Skin of body (tissue), 2 donors: ENCODE results near the gene RPTOR. TPM values are rescaled to one million over a fixed set of nuclear protein-coding genes. Genes with fewer than 3 reads are reported as not detected.
"Not testable (repeated sequence)": the region's sequence is repeated elsewhere in the genome, so short reads cannot be mapped to it uniquely, and the experiment has no call there.

ENCODE experiments used
- DNase-seq: peaks from one replicate; lab custom pipeline; 2025; lab: John Stamatoyannopoulos, UW
- total RNA-seq: library from RNA; depleted of rRNA; stranded (reverse); fragments of >200 nt; gene quantifications from one replicate; pipeline ENCODE4 v1.2.3, GENCODE V29; 2014

The RPTOR gene
- total RNA-seq, 1 donor from 2014 or later: 22.0 TPM

DNA sequence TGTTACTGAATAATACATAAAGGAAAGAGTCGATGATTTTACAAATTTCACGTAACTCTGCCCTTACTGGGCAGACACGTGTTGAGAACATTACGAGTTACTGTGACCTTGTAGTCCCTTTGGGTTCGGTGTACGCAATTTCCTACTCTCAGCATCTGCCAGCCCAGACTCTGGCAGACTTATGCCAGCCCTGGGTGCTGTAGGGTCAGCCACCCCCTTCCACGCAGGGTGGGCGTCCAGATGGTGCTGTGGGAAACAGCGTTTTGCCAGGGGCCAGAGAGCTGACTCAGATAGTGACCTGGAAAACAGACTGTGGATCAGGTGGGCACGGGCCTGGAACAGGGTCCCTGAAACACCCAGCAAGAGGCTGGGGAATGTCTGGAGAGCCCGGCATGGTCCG is 148.9 kb downstream of the RPTOR start:
- DNase-seq: no peak

DNA sequence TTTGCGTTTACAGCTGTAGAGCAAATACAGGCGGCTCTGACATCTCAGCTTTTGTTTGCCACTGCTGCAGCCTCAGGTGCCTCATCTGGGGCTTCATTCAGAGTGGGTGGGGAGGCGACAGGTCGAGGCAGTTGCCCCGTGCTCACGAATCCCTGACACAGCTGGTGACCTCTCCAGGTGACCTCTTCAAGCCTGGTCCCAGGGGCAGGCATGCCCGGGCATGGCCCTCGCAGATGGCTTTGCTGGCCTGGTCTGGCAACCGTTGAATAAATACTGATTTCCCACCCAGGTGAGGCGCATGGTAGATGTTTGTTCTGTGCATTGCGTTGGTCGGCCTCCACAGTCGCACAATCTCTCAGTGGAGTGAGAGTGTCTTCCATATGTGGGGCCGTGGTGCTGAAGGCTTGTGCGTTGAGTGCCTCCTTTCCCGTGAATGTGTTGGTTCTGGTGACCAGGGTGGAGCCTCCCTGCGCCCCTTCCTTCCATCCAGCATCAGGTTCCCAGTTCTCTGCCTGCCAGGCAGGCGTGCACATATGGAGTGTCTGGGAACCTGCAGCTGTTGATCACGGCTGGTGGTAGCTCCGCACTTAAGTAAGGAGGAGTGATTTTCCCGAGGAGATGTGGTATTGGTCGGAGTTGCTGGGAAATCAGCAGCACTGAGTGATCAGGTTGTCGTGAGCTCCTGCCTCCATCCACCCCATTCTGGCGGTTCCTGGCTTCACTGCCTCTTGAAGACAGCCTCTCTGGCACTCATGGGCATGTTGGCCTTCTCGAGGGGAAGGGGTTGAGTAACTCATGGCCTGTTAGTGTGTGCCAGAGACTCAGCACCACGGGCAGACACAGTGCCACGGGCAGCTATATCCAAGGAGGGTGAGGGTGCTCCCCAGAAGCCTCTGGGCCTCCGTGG is 149.7 kb downstream of the RPTOR start:
- no peak for DNase-seq

DNA sequence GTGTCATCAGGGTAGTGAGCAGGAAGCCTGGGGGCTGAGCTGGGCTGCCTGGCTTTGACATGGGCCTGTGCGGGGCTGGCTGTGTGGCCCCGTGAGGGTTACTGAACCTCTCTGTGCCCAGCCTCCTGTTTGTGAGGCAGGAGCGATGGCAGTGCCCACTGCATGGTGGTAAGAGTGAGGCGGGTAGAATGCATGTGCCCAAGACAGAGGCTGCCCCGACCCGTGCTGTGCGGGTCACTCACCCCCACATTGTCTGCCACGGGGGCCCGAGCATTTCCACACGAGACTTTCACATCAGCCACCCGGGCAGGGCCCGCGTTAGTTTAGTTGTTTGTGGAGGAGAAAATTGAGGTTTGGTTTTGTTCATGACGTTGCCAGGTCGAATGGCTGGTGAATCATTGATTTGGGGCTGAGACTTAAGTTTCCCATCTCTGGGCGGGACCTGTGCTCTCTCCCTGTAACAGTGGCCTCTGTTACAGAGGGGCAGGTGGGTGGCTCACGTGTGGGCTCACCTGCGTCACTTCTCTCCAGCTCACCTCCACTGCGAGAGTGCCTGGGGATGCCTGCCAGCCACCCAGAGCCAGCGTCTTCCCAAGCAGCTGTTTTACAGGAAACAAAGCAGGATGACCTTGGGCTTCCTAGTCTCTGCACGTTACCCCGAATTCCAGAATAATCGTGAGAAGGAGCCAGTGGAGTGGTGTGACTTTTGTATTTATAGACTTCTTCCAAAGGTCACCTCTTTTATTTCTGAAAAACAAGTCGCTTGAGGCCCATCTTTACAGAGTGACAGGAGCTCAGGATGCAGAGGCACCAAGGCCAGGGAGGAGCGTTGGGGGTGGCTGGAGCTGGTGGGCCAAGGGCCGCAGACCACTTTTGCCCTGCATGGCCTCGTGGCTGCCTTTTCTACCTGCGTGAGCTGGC is 150.6 kb downstream of the RPTOR start:
- DNase-seq: no peak

DNA sequence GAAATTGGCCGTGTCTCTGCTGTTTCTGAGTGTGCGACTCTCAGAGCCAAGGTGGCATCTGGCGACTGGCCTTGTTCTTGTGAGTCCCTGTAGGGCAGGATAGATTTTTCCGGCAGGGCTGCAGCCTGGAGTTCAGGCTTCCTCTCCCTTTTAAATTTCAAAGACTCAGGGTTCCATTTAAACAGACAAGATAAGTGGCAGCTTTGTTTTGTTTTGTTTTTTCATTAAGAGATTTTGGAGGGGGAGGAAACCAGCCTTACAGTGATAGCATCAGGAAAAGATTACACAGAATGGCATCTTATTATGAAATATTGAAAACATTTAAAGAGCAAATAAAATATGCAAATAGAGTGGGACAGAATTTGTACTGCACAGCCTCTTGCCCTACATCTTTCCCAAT is 151.3 kb downstream of the RPTOR start:
- DNase-seq: no peak

DNA sequence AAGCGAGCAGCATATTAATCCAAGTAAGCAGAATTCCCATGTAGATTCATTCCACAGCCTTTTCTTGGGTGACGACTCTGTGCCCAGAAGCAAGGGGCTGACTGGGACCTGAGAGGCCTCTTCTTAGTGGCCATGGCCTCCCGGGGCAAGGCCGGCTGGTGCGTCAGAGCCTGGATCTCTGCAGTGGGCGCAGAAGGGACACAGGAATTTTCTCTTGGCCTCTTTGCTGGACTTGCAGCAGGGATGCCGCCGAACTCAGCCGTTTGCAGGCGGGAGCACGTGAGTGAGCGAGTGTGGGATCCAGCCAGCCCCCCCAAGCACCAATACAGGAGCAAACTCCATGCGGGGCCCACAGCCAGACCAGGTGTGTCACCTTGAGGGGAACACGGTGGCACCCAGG is 151.8 kb downstream of the RPTOR start:
- DNase-seq: no peak

DNA sequence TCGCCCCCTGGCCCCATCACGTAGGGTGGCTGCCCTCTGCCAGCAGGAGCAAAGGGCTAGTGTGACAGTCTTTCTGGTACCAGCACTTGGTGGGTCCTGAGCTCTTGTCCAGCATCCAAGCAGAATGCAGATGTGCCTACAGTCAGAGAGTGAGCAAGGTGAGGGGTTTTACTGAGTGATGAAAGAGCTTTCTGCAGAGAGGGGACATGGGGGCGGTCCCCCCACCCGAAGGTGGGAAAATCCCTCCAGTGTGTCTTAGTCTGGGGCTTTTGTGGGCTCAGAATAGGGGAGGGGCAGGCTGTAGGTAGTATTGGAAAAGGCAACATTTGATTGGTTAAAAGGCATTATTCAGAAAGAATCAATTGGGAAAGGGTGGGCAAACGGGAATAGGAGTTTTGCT is 152.3 kb downstream of the RPTOR start:
- DNase-seq: no peak

DNA sequence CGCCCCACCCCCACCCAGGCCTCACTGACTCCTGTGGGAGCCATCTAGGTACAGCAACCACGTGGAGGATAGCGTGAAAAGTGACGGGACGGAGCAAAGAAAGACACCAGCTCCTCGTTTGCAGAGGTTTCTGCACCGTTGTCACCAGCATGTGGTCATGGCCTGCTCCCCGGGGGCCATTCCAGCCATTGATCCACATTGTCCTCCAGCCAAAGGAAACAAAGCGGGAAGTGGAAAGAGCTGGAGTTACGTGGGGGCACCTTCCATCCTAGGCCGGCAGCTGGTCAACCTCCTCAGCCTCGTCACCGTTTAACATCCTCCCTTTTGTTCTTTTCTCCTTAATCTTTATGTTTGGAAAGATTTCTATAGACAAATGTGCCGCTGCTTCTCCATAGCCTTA is 153.7 kb downstream of the RPTOR start:
- DNase-seq: no peak

DNA sequence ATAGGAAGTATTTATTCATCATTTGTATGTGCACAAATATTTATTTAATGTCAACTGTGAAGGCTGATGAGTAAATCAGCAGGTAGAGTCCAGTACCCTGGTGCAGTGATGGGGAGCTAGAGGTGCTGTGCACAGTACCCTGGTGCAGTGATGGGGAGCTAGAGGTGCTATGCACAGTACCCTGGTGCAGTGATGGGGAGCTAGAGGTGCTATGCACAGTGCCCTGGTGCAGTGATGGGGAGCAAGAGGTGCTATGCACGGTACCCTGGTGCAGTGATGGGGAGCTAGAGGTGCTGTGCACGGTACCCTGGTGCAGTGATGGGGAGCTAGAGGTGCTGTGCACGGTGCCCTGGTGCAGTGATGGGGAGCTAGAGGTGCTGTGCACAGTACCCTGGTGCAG is 154.6 kb downstream of the RPTOR start:
- not testable (repeated sequence) for DNase-seq

DNA sequence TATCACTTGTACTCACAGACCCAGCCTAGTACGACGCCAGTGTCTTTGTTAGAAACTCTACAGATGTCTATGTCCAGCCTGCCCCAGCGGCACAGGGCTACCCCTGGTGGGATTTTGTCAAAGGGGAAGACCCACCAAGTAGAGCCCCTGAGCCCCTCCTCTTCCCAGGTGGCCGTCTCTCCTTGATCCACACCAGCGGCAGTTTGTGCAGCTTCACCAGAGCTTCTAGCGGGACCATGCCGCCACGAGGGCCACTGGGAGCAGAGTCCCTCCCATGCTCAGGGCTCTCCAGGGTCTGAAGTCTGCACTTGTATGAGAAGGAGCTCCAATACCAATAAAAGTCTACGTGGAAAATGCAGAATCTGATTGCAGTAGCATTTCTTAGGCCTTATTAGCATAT is 157.1 kb downstream of the RPTOR start:
- DNase-seq: no peak

DNA sequence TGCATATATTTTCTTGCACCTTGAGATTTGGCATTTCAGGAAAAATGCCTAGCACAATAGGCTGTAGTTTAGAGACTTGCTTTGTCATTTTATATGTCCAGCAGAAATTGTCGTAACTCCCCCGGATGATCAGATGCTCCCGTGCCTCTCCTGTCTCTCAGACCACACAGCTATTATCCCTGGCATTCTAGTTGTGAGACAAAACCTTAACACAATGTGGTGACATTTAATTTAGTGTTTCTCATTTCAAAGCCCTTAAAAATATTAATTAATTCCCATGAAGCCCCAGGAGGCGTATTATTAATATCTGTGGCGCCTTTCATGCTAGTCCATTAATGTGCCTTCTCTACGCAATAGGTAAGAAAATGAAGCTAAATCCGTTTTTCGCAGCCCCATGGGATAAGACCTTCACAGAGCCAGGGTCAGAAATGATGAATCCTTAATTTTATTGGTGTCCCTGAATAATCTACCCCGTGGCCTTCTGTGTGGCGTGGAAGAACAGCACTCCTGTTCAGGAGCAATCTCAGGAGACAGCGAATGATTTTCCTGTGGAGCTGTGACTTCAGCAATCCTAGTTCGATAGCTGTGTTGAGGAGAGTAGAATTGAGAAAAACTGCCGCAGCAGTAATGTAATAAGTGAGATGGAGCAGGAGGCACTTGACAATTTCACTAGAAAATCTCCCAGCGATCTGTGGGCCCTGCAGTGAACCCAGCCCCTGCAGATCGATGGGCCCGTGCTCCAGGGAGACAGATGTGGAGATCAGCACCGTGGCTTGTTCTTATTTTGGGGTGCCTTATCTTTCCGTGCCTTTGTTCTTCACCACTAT is 157.9 kb downstream of the RPTOR start:
- DNase-seq: no peak

DNA sequence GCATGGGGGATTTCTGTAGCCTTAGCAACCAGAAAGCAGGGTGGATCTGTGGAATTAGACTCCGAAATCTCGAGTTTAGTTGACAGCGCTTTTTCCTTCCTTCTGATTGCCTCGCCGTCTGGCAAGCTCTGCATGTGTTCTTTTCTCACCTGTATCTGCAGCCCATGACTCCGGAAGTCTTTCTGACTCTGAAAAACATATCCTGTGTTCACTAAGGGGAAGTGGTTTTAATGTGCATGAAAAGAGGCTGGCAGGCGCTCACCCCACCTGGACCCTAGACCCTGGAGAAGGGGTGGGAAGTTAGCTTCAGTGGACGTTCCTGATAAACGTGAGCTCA is 158.5 kb downstream of the RPTOR start:
- DNase-seq: no peak

DNA sequence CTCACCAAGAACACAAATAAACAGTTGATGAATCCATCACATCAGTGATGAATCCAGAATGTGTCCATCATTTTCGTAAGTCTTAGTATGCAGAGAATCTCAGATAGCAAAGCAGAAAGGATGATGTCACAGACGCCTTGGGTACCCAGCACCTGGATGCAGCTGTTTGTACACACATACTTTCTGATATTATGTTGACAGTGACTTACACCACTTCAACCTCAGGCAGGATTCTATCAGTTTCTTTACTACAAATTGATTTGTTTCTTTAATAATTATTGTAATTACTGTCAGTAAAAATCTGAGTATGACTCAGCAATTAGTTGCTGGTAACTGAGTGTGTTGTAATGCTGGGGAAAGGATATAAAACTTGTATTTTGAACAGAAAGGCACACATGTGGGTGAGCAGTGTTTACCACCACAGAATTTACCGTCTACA is 159.8 kb downstream of the RPTOR start:
- no peak for DNase-seq

DNA sequence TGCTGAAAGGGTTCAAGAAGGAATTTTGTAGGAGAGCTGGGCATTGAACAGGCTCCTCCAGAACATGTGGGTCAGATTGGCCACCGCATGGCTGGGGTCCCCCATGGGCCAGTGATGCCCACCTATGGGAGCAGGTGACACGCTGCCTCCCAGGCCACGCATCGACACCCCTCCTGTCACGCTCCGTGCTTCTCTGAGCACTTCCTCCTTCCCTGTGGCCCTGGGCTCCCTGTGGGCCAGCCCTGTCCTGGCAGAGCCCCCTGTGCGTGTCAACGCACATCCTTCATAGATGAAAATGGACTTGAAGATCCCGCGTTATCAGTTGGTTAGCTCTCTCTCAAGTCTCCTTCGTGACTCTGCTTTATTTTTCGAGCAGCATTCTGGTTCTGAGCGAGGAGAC is 160.3 kb downstream of the RPTOR start:
- DNase-seq: no peak

DNA sequence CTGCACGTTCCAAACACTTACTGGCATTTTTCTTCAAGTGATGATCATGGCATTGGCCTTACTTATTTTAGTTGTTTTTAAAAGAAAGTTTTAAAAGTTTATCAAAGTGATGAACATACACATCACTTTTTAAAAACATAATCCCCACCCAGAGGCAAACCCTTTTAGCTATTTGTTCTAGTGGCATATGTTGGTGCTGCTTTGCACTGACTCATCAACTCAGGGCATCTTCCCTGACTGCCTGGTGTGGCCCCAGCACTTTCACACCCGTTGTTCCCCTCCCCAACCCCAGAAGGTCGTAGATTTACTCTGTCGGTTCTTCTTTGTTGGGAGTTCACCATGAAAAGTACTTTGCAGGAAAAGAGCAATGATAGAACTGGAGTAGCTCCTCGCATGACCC is 161.3 kb downstream of the RPTOR start:
- no peak for DNase-seq

DNA sequence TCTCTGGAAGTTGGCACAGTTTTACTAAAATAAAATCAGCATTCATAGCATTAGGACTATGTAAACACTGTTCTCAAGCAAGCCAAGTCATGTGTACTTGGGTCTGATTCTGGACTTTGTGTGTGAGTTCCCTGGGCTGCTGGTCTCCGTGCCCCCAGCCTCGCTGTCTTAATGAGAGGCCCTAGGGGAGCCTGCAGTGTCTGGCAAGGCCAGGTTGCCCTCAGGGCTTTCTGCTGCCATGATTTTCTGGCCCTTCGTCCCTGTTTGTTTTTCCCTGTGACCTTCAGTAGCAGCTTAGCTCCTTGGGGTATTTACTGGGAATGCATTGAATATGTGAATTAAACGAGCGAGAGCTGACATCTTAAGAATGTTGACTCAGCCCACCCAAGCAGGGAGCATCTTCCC is 161.8 kb downstream of the RPTOR start:
- no peak for DNase-seq

DNA sequence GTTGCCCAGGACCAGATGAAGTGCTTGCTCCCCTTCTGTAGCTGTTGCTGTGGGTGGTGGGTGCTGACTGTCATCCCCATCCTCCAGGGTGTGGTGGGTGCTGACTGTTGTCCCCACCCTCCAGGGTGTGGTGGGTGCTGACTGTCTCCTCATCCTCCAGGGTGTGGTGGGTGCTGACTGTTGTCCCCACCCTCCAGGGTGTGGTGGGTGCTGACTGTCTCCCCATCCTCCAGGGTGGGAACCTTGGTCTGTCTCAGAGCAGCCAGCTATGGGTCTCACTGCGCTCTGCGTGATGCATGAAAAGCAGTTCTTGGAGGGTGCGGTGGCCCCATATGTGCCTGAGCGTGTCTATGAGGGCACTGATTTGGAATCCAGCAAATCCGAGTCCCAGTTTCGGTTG is 163.8 kb downstream of the RPTOR start:
- no peak for DNase-seq

DNA sequence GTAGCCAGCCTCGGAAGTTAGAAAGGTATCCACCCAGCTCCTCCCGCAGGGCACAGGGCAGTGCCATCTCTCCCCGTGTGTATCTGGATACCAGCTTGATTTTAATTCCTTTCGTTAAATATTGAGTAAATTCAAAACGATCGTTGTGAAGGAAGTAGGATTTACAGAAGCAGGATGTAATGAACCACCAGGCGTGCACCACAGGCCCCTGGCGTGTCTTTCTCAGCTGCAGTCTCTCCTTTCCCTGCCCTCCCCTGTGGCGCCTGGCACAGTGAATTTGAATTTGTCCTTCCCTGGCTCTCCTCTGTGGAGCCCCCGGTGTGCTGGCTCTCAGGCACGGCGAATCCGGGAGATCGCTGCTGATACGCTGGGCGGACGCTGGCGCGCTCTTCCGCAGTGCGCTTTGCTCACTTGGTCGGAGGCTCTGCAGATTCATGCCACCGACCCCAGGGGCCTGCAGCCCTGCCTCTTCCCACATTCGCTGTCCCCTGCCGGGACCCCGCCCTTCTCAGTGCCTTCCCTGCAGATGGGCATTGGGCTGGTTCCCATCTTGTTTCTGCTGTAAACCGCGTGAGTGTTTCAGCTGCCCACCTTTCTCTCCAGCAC is 164.6 kb downstream of the RPTOR start:
- DNase-seq: no peak

DNA sequence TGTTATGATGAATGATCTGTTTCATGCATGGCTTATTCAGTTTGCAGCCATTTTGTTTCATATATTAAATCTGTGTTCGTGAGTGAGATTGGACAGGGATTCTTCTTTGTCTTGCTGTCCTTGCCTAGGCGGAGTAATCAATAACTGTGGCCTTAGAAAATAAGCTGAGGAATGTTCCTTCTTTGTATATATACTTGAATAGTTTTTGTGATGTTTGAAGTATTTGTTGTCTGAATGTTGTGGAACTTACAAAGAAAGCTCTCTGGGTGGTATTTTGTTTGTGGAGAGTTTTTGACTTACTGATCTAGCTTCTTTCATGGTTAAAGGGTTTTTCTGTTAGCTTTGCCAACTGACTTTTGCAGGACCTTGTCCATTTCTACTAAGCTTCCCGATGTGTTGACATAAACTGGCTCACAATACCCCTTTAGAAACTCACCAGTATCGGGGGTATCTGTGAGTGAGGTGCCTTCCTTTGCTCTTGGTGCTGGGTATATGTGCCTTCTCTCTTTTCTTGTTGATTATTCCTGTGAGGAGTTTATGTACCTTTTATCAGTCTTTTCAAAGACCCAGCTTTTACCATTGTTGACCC is 166.2 kb downstream of the RPTOR start:
- DNase-seq: no peak

DNA sequence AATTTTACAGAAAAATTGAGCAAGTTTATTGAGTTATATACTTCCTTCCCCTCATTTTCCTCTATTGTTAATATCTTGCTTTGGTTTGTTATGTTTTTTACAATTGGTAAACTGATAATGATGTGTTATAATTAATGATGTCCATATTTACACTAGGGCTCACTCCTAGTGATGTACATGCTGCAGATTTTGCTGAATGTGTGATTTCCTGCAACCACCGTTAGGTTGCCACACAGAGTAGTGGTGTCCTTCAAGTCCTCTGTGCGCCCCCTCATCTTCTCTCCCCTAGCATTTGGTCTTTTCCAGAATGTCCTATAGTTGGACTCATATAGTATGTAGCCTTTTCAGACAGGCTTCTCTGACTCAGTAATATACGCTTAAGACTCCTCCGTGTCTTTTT is 167.5 kb downstream of the RPTOR start:
- DNase-seq: no peak

DNA sequence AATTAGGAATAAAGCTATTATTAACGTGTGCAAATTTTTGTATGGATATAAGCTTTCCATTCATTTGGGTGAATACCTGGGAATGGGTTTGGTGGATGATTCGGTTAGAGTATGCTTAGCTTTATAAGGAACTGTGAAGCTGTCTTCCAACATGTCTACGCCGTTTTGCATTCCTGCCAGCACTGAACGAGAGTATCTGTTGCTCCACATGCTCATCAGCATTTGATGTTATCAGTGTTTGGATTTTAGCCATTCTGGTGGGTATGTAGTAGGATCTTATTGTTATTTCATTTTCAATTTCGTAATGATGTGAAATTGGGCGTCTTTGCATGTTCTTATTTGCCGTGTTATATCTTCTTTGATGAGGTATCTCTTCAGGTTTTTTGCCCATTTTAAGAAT is 168.0 kb downstream of the RPTOR start:
- DNase-seq: no peak
